ENCODE results near the gene GPR33. TPM values are rescaled to one million over a fixed set of nuclear protein-coding genes. Genes with fewer than 3 reads are reported as not detected.

The GPR33 gene
- total and polyA plus RNA-seq, 2 donors (not counting 1 experiment from before 2014, with no cell fraction given) = not detected

DNA sequence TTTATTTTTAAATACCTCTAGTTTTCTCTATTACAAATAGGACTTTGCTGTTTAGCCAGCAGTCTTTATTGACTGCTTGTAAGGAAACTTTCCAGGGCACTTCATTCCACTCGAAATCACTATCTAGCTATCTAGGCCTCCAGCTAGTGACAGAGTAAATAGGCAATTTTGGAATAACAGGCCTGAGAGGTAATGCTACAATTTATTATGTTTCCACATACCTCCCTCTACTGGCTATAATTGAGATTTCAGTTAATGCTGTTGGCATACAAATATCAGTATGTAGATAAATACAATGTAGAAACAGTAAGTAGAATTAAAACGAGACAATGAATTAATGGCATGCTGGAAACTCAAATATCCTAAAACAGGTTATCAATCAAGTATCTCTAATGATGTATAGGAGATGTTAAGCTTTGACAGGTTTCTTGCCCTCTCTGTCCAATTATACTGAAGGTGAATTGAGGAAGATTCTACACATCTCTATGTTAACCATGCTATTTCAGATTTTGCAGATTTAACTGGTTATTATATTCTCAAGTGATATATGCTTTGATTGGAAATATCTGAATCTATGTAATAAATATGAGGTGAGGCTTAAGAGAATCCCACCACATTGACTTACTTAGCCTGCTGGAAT, 37.7 kb downstream of the GPR33 start:
- DNase-seq (ENCODE audit: low read depth in 2 of 2) = peak; percentile 35 to 65
- H3K27me3 ChIP-seq (ENCODE audit: control insufficient read depth, insufficient read depth, low read length) = no peaks in the 10 kb centered on the region
- no peaks in the 10 kb centered on the region for H3K4me1 ChIP-seq (ENCODE audit: control insufficient read depth, extremely low read depth, insufficient read depth, low read length)
- no peak overlapping the region for H3K27ac ChIP-seq (ENCODE audit: insufficient read depth, low read length)
- H3K79me2 ChIP-seq (ENCODE audit: control insufficient read depth, insufficient read depth, low read length) = no peaks in the 10 kb centered on the region
- no peaks in the 10 kb centered on the region for H4K20me1 ChIP-seq (ENCODE audit: control insufficient read depth, extremely low read depth, insufficient read depth, low read length)
- no peak overlapping the region for H3K4me2 ChIP-seq (ENCODE audit: extremely low read depth, insufficient read depth, low read length)
- H3K9ac ChIP-seq (ENCODE audit: insufficient read depth, low read length) = no peak overlapping the region
- no peak overlapping the region for H2AFZ ChIP-seq (ENCODE audit: low read length)
- no peaks in the 10 kb centered on the region for H3K9me3 ChIP-seq (ENCODE audit: control insufficient read depth, insufficient read depth, low read depth, low read length)
- no peak overlapping the region for H3K4me3 ChIP-seq (replicated peaks in 1 of 4; ENCODE audit: control extremely low read depth in 1 of 4, insufficient read depth in 1 of 4, low read depth in 3 of 4, low read length in 4 of 4)
- peaks cover 1% of the 10 kb centered on the region for H3K36me3 ChIP-seq (ENCODE audit: control insufficient read depth, insufficient read depth, low read length)
- no peak for TF ChIP-seq EZH2 (IDR thresholded peaks at IDR 0.05; ENCODE audit: low read length, missing control alignments)
- TF ChIP-seq, protein P1, sequence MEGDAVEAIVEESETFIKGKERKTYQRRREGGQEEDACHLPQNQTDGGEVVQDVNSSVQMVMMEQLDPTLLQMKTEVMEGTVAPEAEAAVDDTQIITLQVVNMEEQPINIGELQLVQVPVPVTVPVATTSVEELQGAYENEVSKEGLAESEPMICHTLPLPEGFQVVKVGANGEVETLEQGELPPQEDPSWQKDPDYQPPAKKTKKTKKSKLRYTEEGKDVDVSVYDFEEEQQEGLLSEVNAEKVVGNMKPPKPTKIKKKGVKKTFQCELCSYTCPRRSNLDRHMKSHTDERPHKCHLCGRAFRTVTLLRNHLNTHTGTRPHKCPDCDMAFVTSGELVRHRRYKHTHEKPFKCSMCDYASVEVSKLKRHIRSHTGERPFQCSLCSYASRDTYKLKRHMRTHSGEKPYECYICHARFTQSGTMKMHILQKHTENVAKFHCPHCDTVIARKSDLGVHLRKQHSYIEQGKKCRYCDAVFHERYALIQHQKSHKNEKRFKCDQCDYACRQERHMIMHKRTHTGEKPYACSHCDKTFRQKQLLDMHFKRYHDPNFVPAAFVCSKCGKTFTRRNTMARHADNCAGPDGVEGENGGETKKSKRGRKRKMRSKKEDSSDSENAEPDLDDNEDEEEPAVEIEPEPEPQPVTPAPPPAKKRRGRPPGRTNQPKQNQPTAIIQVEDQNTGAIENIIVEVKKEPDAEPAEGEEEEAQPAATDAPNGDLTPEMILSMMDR (conservative IDR thresholded peaks at IDR 0.05 in 1 of 2, IDR thresholded peaks at IDR 0.05 in 1 of 2; ENCODE audit: low read depth in 1 of 2, low read length in 2 of 2) = peak; percentile 35 to 64

- no peak for DNase-seq (ENCODE audit: low read depth in 2 of 2)
- H3K4me3 ChIP-seq (replicated peaks in 1 of 4; ENCODE audit: control extremely low read depth in 1 of 4, insufficient read depth in 1 of 4, low read depth in 3 of 4, low read length in 4 of 4) = no peak overlapping the region
- no peak overlapping the region for H3K4me2 ChIP-seq (ENCODE audit: extremely low read depth, insufficient read depth, low read length)
- H3K27me3 ChIP-seq (ENCODE audit: control insufficient read depth, insufficient read depth, low read length) = no peaks in the 10 kb centered on the region
- no peaks in the 10 kb centered on the region for H3K4me1 ChIP-seq (ENCODE audit: control insufficient read depth, extremely low read depth, insufficient read depth, low read length)
- H3K9me3 ChIP-seq (ENCODE audit: control insufficient read depth, insufficient read depth, low read depth, low read length) = no peaks in the 10 kb centered on the region
- TF ChIP-seq EZH2 (IDR thresholded peaks at IDR 0.05; ENCODE audit: low read length, missing control alignments) = no peak
- TF ChIP-seq, protein P1 (conservative IDR thresholded peaks at IDR 0.05 in 1 of 2, IDR thresholded peaks at IDR 0.05 in 1 of 2; ENCODE audit: low read depth in 1 of 2, low read length in 2 of 2) = no peak
- peaks cover 1% of the 10 kb centered on the region for H3K36me3 ChIP-seq (ENCODE audit: control insufficient read depth, insufficient read depth, low read length)
- no peak overlapping the region for H3K9ac ChIP-seq (ENCODE audit: insufficient read depth, low read length)
- no peak overlapping the region for H3K27ac ChIP-seq (ENCODE audit: insufficient read depth, low read length)
- no peak overlapping the region for H2AFZ ChIP-seq (ENCODE audit: low read length)
- H3K79me2 ChIP-seq (ENCODE audit: control insufficient read depth, insufficient read depth, low read length) = no peaks in the 10 kb centered on the region
- H4K20me1 ChIP-seq (ENCODE audit: control insufficient read depth, extremely low read depth, insufficient read depth, low read length) = no peaks in the 10 kb centered on the region
These were observed 38.7 kb downstream of the GPR33 start for GRCh38 chr14:31449136-31449535.

GRCh38 chr14:31445703-31446102, 42.1 kb downstream of the GPR33 start:
- Histone ChIP-seq H3K36me3 (ENCODE audit: control insufficient read depth, insufficient read depth, low read length) (no peaks in the 10 kb centered on the region), H3K9me3 (ENCODE audit: control insufficient read depth, insufficient read depth, low read depth, low read length) (no peaks in the 10 kb centered on the region), H3K4me3 (replicated peaks in 1 of 4; ENCODE audit: control extremely low read depth in 1 of 4, insufficient read depth in 1 of 4, low read depth in 3 of 4, low read length in 4 of 4) (no peak overlapping the region), H3K4me2 (ENCODE audit: extremely low read depth, insufficient read depth, low read length) (no peak overlapping the region), H4K20me1 (ENCODE audit: control insufficient read depth, extremely low read depth, insufficient read depth, low read length) (no peaks in the 10 kb centered on the region), H3K9ac (ENCODE audit: insufficient read depth, low read length) (no peak overlapping the region), H3K27ac (ENCODE audit: insufficient read depth, low read length) (no peak overlapping the region), H3K27me3 (ENCODE audit: control insufficient read depth, insufficient read depth, low read length) (no peaks in the 10 kb centered on the region), H3K4me1 (ENCODE audit: control insufficient read depth, extremely low read depth, insufficient read depth, low read length) (peaks cover 3% of the 10 kb centered on the region), H3K79me2 (ENCODE audit: control insufficient read depth, insufficient read depth, low read length) (no peaks in the 10 kb centered on the region), H2AFZ (ENCODE audit: low read length) (no peak overlapping the region)
- no peak for DNase-seq (ENCODE audit: low read depth in 2 of 2)
- TF ChIP-seq, protein P1 (conservative IDR thresholded peaks at IDR 0.05 in 1 of 2, IDR thresholded peaks at IDR 0.05 in 1 of 2; ENCODE audit: low read depth in 1 of 2, low read length in 2 of 2) = no peak
- no peak for TF ChIP-seq EZH2 (IDR thresholded peaks at IDR 0.05; ENCODE audit: low read length, missing control alignments)

All from fibroblast of lung (primary cell).